B cell (primary cell): ENCODE results near the gene FREM3.

Experiments used
- CTCF ChIP-seq: fragments of 200-600 bp; IDR thresholded peaks from one replicate; pipeline ENCODE4 v1.8.0; 2022; ENCODE audit warnings: antibody characterized with exemption, mild to moderate bottlenecking
- EZH2 ChIP-seq: IDR thresholded peaks from 2 replicates; pipeline ENCODE4 v1.6.1; 2012; ENCODE audit warnings: borderline replicate concordance, low read depth, mild to moderate bottlenecking, moderate library complexity, low read length; ENCODE audit not compliant: insufficient read depth, poor library complexity, severe bottlenecking

- TF ChIP-seq CTCF (no peak), EZH2 (no peak)
Observed at GRCh38 chr4:143654571-143654970, 45.9 kb downstream of the FREM3 start.
